Astrocyte of the spinal cord (primary cell): ENCODE data around the gene GEMIN5.

Experiments
- DNase-seq: peaks from one replicate; pipeline ENCODE4 v3.0.0; 2011; ENCODE audit warnings: low read depth, low spot score
- H3K4me3 ChIP-seq: 2 replicates; pipeline ENCODE4 v1.5.1; 2011; ENCODE audit warnings: low read depth, mild to moderate bottlenecking, low read length, moderate library complexity
- CTCF ChIP-seq: IDR thresholded peaks from 2 replicates; pipeline ENCODE4 v1.5.1; 2012; ENCODE audit warnings: low read depth, mild to moderate bottlenecking, low read length, inconsistent platforms
- in situ Hi-C: cut with HindIII; loops from 2 replicates; pipeline ENCODE4 v1.10.0; 2017; ENCODE audit warnings: low sequenced_read_pairs

The GEMIN5 gene

GRCh38 chr5:154893381-154893780 lies 44.6 kb downstream of the GEMIN5 start:
- TF ChIP-seq CTCF: no peak
- in situ Hi-C loops: no loop called here
- H3K4me3 ChIP-seq: no peak overlapping the region
- DNase-seq: no peak

GRCh38 chr5:154892369-154892771 lies 45.6 kb downstream of the GEMIN5 start:
- TF ChIP-seq CTCF: no peak
- no peak overlapping the region for H3K4me3 ChIP-seq
- no peak for DNase-seq
- in situ Hi-C loops: no loop called here

- TF ChIP-seq CTCF: no peak
- in situ Hi-C loops: no loop called here
- no peak overlapping the region for H3K4me3 ChIP-seq
- no peak for DNase-seq
These were observed 52.6 kb downstream of the GEMIN5 start for GRCh38 chr5:154885439-154885838.

GRCh38 chr5:154884424-154884823 lies 53.6 kb downstream of the GEMIN5 start:
- no peak overlapping the region for H3K4me3 ChIP-seq
- TF ChIP-seq CTCF: no peak
- in situ Hi-C loops: no loop called here
- DNase-seq: no peak

- in situ Hi-C loops: no loop called here
- no peak for TF ChIP-seq CTCF
- DNase-seq: no peak
- no peak overlapping the region for H3K4me3 ChIP-seq
These were observed 56.0 kb downstream of the GEMIN5 start for GRCh38 chr5:154881986-154882385.

GRCh38 chr5:154878642-154879335 lies 59.2 kb downstream of the GEMIN5 start:
- DNase-seq: peak; percentile 37
- H3K4me3 ChIP-seq: no peak overlapping the region

More at GRCh38 chr5:154878642-154879335, 59.2 kb downstream of the GEMIN5 start:
- in situ Hi-C loops: no loop called here
- no peak for TF ChIP-seq CTCF
